GM10266 (cell line): ENCODE results near the gene PCSK6.
A peak's percentile ranks its signal among the peaks of the same experiment; 100 is the strongest.

Experiments
- DNase-seq: peaks from one replicate; pipeline ENCODE4 v3.0.0; 2012; ENCODE audit errors: extremely low spot score
- TF ChIP-seq, protein P1 (sequence below): IDR thresholded peaks from 2 replicates; pipeline ENCODE4 v1.5.1; 2012; ENCODE audit warnings: mild to moderate bottlenecking, low read depth; ENCODE audit not compliant: control insufficient read depth, insufficient read depth; ENCODE audit errors: missing control alignments

PCSK6 gene

DNA sequence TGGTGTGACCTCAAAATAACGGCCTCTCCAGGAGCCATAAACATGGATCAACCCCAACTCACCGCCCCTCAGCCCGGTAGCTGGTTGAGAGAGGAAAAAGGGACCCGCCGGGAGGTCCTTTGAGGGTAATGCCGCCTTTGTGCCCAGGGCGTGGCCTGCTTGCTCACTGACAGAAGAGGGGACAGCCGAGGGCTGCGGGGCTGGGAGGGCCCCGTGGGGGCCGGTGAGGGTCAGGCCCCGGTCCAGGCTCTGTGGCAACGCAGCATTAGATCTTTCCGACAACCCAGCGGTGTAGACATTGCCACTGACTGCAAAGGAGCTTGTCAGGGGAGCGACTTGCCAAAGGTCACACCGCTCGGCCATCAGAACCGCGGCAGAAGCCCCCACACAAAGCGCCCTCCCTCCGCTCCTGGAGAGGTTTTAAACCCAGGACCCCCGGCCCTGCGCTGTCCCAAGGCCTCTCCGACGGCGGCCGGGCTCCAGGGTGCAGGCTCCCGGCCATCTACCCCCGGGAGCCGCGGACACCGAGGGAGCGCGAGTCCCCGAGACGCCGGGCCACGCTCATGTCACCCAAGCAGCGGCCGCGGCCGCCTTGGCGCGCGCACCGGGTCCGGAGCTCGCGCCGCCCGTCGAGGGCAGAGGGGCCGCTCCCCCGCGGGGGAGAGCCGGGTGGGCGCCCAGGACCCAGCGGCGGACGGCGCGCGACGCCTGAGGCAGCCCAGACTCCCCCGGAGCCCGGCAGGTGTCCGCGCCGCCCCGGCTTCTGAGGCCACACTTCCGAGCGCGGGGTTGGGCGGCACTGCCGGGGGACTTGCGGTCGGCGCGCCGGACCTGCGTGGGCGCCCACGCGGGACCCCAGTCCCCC lies 975 bp downstream of the PCSK6 start:
- TF ChIP-seq, protein P1, sequence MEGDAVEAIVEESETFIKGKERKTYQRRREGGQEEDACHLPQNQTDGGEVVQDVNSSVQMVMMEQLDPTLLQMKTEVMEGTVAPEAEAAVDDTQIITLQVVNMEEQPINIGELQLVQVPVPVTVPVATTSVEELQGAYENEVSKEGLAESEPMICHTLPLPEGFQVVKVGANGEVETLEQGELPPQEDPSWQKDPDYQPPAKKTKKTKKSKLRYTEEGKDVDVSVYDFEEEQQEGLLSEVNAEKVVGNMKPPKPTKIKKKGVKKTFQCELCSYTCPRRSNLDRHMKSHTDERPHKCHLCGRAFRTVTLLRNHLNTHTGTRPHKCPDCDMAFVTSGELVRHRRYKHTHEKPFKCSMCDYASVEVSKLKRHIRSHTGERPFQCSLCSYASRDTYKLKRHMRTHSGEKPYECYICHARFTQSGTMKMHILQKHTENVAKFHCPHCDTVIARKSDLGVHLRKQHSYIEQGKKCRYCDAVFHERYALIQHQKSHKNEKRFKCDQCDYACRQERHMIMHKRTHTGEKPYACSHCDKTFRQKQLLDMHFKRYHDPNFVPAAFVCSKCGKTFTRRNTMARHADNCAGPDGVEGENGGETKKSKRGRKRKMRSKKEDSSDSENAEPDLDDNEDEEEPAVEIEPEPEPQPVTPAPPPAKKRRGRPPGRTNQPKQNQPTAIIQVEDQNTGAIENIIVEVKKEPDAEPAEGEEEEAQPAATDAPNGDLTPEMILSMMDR: no peak
- peak; percentile 56 for DNase-seq

DNA sequence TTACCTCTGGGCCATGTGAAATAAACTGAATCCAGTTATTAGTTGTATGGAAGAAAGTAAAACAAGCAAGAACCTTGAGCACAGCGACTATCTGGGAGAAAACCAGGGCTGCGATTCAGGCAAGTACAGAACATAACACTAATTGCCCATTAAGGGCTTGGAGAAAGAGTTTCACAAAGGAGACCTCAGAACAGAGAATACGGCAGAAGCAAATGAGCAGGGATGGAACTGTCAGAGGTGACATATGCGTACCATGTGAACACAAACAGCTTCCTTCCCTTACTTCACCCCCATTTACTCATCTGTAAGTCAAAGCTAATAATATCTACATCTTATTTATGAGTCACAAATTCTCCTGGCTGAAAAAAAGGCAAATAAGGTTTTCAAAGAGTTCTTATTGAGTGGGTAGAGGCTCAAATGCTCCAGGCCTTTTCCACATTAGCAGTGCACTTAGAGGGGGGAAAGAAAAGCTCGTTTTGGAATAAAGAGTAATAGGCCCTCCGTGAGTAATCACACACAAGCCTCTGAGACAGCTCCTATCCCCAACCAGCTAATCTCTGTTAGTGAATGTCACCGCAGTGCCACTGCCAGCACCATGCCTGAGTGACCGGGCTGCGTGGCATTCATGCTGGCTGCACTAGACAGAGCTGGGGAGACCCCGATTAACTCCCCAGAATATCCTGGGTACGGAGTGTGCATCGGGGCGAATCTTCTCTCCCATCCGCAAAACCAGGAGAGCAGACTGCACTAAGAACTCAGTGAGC lies 2.6 kb downstream of the PCSK6 start:
- DNase-seq: no peak
- TF ChIP-seq, protein P1: no peak

DNA sequence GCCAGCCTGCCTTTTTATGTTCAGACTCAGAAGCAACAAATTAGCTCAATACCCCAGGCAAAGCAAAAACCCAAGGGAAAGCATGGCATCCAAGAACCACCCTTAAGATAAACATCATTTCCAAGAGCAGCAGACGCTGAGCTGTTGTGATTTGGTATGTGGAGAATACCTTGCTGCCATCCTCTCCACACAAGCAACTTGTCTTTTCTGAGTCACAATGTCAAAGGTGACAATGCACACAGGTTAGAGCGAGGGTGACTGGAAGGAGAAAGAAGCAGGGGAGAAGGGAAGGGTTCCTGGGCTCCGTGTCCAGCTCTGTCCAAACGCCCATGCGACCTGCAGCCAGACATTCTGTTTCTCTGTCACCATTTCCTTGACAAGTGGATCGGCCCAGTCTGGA lies 6.0 kb downstream of the PCSK6 start:
- no peak for DNase-seq
- TF ChIP-seq, protein P1: no peak

DNA sequence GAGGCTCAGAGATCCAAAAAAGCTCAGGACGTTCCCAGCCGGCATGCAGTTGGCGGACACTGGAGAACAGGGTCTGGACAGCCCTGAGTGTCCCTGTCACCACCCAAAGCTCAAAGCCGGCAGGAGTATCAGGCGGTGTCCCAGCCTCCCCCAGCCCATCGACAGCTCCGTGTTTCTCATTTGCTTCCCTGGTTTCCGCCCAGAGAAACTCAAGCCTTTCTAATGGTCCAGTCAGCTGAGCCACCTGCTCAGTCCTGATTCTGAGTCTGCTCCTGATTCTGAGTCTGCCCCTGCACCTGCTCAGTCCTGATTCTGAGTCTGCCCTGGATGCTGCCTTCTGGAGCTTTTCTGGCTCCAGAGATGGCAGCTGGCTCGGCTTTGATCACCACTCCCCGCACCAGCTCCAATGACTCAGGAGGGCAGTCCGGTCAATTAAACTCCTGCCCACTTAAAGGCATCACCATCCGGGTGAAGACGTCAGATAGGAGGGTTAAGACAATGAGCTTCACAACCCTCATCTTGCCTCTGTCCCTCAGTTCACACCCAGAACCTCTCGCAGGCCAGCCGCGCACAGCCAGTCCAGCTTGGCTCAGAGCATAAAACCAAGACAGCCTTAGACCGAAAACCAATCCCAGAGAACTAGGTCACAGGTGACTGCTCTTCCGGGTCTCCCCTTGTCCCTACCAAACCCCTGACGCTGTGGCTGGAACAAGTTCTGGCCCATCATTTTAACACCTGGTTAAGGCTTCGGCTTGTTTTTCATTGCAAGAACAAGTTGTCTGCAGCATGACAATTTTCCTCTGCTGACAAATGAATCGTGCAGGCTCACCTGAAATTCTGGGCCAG lies 6.8 kb downstream of the PCSK6 start:
- TF ChIP-seq, protein P1: no peak
- no peak for DNase-seq

DNA sequence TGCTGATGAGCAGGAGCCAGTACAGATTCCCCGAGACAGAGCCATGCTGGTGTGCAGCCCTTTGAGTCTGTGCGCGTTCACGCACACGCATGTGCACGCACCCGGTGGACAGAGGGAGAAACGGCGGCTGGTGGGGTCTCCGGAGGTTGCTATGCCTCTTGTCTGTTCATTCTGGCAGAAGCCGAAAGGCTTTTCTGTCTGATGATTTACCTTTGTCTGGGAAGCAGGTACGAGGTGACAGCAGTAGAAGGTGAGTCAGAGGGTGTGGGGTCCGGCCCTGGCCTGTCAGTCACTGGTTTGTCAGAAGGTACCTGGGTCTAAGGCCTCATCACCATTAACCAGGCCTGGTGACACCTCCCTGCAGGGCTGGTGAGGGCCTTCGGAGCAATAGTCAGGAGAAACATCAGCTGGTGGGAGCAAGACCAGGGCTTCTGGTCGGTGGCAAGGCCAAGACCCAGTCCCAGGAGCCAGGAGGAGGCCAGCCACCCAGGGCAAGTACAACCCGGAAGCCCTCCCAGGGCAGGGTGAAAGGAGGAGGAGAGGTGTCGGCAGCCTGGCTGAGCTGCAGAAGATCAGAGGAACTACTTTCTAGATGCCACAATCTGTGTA lies 7.5 kb downstream of the PCSK6 start:
- TF ChIP-seq, protein P1: no peak
- no peak for DNase-seq

DNA sequence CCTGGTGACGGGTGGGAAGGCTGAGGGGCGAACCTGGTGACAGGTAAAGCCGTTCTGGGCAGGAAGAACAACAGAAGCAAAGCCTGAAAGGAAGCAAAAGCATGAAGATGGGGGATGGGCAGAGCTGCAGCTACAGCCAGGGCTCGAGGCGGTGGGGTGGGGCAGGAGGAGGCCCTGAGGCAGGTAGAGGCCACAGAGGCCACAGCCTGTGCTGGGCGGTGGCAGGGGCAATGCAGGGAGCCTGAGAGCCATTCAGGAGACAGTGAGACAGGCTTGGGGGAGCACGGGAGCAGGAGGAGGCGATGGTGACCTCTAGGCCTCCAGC lies 8.2 kb downstream of the PCSK6 start:
- TF ChIP-seq, protein P1: no peak
- no peak for DNase-seq
